Panc1 (cell line): ENCODE data around the gene PDE9A.

Experiments used
- CTCF ChIP-seq: fragments of 450-650 bp; IDR thresholded peaks from 2 replicates; pipeline ENCODE4 v1.5.1; 2017; ENCODE audit warnings: mild to moderate bottlenecking
- POLR2AphosphoS5 ChIP-seq: IDR thresholded peaks from 2 replicates; pipeline ENCODE4 v1.6.1; 2012; ENCODE audit warnings: mild to moderate bottlenecking, low read depth, low read length, moderate library complexity
- TF ChIP-seq, protein P1 (sequence below), 2 experiments: IDR thresholded peaks; 2 replicates each; pipeline ENCODE4 v1.6.1; 2011 to 2012; ENCODE audit warnings: low read depth in 2 of 2, control low read depth in 1 of 2, low read length in 1 of 2, mild to moderate bottlenecking in 1 of 2, moderate library complexity in 1 of 2; ENCODE audit not compliant: insufficient read depth in 1 of 2

GRCh38 chr21:42640486-42640885 lies 12.9 kb upstream of the PDE9A start:
- TF ChIP-seq CTCF: no peak
- TF ChIP-seq, protein P1, sequence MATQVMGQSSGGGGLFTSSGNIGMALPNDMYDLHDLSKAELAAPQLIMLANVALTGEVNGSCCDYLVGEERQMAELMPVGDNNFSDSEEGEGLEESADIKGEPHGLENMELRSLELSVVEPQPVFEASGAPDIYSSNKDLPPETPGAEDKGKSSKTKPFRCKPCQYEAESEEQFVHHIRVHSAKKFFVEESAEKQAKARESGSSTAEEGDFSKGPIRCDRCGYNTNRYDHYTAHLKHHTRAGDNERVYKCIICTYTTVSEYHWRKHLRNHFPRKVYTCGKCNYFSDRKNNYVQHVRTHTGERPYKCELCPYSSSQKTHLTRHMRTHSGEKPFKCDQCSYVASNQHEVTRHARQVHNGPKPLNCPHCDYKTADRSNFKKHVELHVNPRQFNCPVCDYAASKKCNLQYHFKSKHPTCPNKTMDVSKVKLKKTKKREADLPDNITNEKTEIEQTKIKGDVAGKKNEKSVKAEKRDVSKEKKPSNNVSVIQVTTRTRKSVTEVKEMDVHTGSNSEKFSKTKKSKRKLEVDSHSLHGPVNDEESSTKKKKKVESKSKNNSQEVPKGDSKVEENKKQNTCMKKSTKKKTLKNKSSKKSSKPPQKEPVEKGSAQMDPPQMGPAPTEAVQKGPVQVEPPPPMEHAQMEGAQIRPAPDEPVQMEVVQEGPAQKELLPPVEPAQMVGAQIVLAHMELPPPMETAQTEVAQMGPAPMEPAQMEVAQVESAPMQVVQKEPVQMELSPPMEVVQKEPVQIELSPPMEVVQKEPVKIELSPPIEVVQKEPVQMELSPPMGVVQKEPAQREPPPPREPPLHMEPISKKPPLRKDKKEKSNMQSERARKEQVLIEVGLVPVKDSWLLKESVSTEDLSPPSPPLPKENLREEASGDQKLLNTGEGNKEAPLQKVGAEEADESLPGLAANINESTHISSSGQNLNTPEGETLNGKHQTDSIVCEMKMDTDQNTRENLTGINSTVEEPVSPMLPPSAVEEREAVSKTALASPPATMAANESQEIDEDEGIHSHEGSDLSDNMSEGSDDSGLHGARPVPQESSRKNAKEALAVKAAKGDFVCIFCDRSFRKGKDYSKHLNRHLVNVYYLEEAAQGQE (IDR thresholded peaks at IDR 0.05; ENCODE audit: insufficient read depth in 1 of 2, low read depth in 2 of 2, low read length in 1 of 2): no peak
- no peak for TF ChIP-seq POLR2AphosphoS5
